HG03280 (cell line): ENCODE measurements around the gene IMMP2L.

Experiments used
- ATAC-seq: cut with Tn5 transposase; IDR thresholded peaks from one replicate; pipeline ENCODE4 v1.9.1; 2021; ENCODE audit warnings: mild to moderate bottlenecking, moderate library complexity; ENCODE audit not compliant: unreplicated experiment

The IMMP2L gene

DNA sequence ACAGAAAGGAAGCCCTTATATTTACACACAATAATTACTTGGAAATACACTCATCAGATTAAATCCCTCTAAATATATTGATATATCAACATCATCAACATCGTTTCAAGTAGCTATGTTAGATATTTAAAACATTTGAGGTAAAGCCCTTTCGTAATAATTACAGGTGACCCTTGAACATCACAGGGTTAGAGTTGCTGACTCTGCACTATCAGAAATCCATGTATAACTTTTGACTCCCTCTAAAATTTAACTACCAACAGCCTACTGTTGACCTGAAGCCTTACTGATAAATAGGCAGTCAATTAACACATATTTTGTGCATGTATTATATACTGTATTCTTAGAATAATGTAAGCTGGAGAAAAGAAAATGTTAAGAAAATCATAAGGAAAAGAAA lies 505.9 kb downstream of the IMMP2L start:
- no peak for ATAC-seq

DNA sequence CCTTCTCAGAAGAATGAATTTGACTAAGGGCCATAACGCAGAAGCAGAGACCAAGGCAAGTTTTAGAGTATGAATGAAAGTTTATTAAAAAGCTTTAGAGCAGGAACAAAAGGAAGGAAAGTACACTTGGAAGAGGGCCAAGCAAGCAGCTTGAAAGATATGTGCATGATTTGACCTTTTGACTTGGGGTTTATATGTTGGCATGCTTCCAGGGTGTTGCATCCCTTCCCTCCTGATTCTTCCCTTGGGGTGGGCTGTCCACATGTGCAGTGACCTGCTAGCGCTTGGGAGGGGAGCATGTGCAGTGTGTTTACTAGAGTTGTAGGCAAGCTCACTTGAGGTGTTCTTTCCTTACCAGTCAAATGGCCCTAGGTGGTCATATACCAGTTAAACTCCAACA lies 509.3 kb downstream of the IMMP2L start:
- ATAC-seq, result no peak

DNA sequence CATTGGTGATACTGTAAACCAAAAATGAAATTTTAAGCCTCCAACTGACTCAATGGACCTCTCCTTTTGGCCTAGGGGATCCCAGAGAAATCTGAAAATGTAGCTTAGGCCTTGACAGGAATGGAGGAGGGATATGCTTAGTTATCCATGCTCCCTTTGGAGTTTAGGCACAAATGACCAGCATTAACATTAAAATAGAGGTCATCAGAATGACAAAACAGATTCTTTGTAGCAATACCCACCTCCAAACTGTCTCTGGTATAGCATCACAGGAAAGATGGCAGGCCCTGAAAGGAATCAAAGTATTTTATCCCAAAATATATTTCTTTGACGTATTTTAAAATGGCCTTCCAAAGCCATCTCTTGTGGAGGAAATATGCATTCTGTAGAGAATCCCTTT lies 510.5 kb downstream of the IMMP2L start:
- ATAC-seq, result no peak

DNA sequence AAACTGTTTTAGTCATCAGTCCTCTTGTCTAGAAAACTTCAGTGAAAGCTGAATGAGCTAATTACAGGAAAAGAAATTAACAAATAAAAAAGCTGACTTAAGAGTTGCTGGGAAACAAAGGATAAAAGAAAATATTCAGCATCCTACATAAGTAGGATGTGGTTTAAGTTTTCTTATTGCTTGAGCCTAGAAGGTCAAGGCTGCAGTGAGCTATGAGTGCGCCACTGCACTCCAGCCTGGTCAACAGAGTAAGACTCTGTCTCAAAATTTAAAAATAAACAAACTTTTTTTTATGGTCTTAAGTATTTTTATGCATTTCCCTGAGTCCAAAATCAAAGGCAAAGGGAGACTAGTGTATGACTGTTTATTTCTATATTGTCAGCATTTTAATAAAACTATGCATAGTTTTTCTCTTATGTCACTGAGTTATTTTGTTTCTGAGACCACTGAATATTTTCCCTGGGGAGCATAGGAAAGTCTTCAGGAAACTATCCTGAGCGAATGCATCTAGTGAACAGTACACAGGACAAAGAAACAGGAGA lies 511.3 kb downstream of the IMMP2L start:
- no peak for ATAC-seq

DNA sequence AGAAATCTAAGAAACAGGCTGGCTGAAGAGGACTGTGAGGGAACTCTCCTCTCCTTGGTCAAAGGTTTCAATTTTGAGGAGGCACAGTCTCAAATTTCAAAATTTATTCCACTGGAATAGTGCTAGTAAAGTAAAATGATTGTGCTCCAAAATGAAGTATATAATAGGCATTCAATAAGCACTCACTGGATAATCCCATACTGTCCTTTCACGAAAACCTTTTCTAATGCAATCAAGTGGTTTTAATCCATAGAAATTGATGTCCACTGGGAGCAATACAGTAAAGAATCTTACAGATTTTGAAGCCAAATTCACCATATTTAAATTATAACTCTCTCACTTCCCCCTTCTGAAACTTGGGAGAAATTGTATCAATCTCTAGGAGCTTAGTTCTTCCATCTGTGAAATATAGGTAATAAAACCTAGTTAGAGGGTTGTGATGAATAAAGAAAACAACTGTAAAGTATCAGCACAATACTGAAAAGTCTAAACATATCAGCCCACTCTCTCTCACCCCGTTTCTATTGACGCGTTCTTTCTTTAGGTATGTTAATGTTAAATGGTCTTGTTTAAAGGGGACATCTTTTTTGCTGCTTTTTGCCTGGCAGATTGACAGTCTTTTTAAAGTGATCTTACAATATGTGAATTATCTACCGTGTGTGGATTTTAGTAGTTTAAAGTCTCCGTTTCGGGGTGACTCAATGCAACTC lies 512.2 kb downstream of the IMMP2L start:
- ATAC-seq, result no peak

DNA sequence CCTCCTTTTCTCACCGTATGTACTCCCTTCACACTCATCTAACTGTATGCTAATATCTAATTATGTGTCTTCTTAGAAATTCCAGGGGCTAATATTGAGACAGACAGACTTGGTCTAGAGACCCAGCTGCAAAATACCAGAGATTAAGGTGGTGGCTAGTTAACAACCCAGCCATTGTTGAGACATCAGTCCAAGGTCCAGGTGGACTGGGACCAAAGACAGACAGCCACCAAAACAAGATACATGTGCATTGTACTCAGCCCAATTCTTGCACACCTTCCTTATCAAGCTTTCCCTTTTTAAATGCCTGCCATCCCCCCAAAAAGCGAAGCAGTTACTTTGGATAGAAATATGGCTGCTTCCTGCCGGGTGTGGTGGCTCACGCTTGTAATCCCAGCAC lies 514.7 kb downstream of the IMMP2L start:
- no peak for ATAC-seq

DNA sequence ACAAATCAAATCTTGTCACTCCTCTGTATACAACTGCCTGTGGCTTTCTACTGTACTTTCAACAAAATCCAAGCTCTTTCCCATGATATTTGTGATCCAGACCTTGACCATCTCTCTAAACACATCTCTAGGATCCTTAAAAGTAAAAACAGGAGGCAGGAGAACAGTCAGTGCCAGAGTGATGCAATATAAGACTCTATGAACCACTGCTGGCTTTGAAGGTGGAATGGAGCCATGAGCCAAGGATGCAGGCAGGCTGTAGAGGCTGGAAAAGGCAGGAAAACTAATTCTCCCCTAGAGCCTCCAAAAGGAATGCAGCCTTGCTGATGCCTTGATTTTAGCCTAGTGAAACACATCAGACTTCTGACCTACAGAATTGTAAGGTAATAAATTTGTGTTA lies 516.8 kb downstream of the IMMP2L start:
- ATAC-seq, result no peak

DNA sequence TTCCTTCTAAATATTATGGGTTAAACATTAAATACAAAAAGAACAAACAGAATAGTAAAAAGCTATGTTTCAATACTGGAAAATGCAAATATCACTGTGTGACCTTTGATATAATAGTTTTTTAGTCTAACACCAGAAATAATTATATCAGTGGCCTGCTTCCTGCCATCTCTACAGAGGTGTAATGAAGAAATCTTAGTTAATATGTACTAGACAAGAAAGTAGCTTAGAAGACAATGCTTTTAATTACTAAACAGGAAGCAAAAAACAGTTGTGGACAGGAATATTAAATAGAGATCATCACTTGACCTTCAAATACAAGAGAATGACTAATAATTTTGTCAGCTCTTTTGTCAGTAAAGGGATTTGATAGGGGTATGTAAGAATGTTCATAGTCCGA lies 518.7 kb downstream of the IMMP2L start:
- ATAC-seq, result no peak

DNA sequence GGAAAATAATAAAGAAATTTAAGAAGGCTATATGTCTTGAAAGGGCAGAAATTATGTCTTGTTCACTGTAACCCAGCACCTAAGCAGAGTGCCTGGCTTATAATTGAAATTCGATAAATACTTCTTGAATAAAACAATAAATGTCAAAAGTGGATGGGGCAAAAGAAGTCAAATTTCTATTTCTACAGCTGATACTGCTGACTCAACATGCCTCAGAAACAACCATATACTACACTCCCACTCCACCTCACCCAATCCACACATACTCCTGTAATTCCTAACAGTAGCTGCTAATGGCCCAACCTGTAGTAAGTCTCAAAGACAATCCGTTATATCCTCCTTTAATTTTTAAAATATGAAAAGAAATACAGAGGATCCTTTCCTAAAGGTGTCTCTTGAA lies 519.5 kb downstream of the IMMP2L start:
- no peak for ATAC-seq

DNA sequence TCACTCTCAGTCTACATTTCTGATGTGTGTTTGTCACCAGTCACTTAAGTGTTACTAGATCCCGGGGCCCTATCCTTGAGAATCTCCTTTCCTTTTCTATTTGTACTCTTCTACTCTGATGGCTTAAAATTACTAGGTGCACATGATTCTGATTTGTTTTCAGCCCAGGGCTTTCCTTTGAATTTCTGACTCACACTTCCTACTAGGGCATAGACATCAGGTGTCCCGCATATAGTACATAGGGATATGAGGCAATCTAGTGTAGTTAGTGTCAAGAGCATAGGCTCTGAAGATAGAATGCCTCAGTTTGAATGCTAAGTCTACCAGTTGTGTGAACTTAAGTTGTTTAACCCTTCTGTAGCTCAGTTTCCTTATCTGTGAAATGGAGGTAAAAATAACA lies 520.7 kb downstream of the IMMP2L start:
- no peak for ATAC-seq

DNA sequence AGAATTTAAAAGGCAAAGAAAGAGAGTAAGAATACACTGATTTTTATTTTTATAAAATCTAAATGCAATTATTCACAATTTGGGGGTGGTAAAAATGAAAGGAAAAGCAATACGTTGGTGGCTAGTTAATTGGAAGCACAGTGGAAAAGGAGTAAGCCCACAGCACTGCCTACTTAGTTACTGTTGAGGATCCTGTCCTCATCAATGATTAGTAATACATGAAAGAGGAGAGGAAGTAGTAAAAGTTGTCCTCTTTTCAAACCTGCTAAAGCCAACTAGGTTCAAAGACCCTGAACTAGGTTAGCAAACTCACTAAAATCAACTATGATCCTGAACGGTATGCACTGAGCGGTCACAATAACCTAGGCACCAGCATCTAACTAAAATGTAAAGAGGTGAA lies 524.1 kb downstream of the IMMP2L start:
- no peak for ATAC-seq

DNA sequence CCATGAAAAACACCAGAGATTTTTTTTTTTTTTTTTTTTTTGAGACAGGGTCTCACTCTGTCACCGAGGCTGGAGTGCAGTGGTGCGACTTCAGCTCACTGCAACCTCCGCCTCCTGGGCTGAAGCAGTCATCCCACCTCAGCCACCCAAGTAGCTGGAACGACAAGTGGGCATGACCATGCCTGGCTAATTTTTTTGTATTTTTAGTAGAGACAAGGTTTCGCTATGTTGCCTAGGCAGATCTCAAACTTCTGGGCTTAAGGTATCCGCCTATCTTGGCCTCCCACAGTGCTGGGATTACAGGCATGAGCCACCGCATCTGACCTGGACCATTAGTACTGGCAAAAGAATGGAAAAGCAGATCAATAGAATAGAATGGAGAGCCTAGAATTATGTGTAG lies 530.4 kb downstream of the IMMP2L start:
- no peak for ATAC-seq

DNA sequence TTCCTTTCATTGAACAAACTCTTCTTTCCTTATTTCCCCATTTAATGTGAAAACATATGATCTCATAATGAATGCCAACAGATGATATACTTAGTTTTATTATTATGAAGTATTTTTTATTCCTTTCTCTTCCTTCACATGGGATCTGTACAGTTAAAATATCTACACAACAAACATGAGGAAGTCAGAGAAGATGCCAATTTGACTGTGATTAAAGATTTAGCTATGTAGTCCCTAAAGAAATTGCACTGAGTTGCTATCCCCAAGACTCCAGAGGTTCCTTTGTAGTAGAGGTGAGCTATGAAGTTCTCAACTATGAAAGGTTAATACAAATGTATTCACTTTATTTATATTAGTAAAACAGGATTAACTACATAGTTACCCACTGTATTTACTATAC lies 532.0 kb downstream of the IMMP2L start:
- ATAC-seq, result no peak

DNA sequence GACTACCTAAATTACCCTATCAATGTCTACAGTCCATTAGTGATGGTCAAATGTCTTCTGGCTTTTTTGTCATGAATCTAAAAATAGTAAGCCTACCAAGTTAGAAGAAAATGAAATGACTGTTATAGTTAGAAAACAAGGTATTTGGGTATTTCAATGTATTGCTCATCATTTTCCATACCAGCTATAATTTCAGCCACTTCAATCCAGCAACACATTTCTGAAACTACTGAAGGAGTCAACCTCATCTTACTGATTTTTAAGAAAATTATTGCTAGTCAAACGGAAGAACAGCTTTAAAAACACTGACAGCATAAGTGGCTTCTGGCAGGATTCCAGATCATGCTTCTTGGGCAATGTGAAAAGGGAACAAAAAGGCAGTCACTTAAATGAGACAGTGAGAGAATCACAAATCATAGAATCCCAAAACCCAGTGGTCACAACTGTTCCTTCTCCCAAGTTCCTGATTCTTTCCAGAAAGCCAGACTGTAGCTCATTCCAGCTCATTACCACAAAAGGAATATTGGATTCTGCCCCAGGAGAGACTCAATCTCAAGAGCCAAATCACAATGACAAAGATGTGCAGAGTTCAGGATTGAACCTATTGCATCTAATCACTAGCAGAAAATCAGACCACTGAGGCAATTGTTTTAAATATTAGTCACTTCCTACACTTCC lies 532.6 kb downstream of the IMMP2L start:
- ATAC-seq, result peak; percentile 55

DNA sequence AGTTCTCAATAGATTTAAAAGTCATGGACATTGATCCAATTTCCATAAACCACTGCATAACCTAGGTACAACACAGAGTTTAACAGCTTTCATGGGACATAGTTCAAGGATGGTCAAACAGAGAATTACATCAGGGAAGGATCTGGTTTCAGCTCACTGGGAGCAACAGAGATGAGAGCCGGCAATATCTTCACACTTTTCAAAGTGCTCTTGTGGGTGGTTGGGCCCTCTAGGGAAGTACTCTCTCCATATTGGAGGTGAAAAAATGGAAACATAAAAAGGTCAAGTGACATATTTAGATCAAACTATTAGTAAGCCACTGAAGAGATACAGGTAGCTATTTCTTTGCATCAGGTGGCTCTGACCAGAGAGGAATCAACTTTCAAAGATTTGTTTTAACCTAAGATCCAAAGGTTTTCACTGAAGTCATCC lies 533.1 kb downstream of the IMMP2L start:
- no peak for ATAC-seq

DNA sequence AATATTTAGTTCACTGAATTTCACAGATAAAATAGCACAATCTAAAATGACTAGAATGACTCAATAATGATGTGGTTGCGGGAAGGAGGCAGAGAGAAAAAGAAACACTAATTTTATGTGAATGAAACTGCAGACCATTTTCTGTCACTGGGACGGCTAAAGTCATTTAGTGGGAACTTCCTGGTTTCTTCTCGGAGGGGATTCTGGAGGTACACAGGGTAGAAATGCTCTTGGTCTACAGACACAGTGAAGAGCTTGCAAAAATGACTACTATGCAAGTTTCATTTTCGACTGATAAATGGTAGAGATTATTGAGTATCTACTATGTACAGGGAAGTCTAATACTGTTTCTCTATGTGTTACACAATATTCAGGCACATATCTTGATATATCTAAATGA lies 534.9 kb downstream of the IMMP2L start:
- ATAC-seq, result no peak

DNA sequence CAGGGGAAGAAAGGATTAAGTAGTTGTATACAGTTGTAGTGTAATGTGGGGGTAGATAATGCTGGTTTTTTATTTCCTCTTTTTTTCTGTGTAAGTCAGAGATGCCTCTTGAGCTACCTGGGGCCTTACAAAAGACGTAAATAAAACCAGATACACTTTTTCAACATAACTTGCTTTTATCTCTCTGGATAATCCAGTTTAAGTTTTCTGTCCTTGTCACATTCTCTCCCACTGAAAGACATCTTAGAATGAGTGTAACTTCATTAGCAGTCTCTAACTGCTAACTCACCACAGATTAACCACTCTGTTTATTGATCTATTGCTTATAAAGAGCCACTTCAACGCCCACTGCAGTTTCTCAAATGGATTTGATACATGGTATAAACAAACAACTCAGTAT lies 535.5 kb downstream of the IMMP2L start:
- no peak for ATAC-seq

DNA sequence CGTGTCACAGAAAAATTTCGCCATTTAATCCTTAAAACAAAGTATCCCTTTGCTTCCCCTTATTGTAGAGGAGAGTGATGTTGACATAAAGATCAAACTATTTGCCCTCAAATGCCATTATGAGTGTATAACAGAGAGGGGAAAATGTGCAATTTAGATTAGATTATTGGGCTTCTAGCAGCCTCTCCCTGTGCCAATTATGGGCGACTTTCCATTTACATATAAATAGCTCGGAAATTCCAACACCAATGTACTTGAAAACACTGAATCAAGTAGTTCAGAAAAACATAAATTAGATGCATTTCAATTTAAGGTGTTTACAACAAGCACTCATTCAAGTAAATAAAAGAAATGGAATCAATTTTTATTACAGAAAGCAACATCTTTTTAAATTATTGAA lies 535.9 kb downstream of the IMMP2L start:
- ATAC-seq, result no peak

DNA sequence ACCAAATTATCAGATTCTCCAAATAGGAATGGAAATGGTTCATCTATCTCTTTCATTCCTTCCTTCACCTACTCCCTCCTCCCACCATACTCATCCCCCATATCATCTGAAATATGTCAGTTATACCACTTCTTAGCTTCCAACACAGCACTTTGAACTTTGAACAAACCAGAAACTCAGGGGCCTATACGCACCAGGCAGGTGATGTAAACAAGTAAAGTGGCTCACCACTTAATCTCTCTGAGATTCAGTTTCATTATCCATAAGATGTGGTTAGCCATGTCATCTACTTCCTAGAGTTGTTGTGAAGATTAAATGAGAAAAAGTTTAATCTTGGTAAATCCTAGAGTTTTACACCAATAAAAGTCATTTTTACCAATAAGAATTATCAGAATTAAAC lies 537.3 kb downstream of the IMMP2L start:
- ATAC-seq, result no peak

DNA sequence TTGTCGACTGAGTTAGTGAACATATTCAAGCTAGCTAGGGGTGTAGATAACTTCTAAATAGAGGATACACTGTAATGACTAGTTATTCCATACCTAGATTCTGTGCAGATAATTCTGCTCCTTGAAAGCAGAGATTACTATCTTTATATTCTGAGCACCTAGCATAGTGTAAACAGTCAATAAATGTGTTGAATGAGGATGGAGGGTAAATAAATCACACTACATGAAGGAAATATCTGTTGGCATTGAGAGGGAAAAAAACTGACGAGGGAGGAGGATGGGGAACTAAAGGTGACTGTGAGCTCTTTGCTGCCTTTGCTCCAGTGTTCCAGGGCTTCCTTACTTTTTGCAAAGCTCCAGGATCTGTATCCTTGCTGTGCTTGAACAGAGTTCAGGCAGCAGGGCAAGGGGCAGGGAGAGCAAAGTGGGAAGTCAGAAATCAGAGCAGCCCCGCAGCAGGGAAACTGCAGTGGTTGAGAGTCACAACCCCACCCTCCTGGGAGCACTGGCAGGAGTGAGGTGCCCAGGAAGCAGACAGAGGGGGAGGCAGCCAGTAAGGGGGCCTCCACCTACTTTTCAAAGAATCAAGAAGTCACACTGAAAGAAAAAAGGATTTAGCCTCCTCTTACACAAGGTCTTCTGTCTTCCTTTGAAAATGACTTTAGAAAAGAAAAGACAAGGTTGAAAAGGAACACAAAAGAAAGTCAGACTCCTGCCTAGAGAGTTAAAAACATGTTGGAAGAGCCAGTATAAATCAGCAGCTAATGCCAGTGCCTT lies 543.1 kb downstream of the IMMP2L start:
- ATAC-seq, result no peak

DNA sequence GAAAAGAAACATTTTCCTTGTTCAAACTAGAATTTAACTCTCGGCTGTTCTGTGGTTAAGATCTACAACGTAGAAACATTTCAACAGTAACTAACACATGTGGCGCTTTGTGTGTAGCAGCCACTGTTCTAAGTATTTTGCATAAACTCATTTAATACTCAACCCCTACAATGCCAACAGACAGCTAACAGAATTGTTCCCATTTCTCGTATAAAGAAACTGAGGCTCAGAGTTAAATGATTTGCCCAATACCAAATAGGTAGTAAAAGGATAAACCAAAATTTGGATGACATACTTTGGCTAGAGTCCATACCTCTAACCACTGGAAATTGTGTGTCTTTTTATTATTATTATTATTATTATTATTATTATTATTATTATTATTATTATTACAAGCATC lies 543.8 kb downstream of the IMMP2L start:
- no peak for ATAC-seq

DNA sequence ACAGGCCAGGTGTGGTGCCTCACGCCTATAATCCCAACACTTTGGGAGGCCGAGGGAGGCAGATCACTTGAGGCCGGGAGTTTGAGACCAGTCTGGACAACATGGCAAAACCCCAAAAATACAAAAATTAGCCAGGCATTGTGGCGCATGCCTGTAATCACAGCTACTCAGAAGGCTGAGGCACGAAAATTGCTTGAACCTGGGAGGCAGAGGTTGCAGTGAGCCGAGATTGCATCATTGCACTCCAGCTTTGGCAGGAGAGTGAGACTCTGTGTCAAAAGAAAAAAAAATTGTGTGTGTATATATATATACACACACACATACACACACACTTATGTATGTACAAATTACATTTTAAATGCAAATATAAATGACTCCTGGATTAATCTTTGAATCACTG lies 548.2 kb downstream of the IMMP2L start:
- no peak for ATAC-seq
